Astrocyte of the spinal cord (primary cell): Measurements from ENCODE around the gene GAB2.
A peak's percentile ranks its signal among the peaks of the same experiment; 100 is the strongest.
"Not testable (repeated sequence)": the region's sequence is repeated elsewhere in the genome, so short reads cannot be mapped to it uniquely, and the experiment has no call there.

Experiments
- DNase-seq: peaks from one replicate; pipeline ENCODE4 v3.0.0; 2011; ENCODE audit warnings: low read depth, low spot score
- H3K4me3 ChIP-seq: 2 replicates; pipeline ENCODE4 v1.5.1; 2011; ENCODE audit warnings: low read depth, mild to moderate bottlenecking, low read length, moderate library complexity
- CTCF ChIP-seq: IDR thresholded peaks from 2 replicates; pipeline ENCODE4 v1.5.1; 2012; ENCODE audit warnings: low read depth, mild to moderate bottlenecking, low read length, inconsistent platforms
- in situ Hi-C: cut with HindIII; loops from 2 replicates; pipeline ENCODE4 v1.10.0; 2017; ENCODE audit warnings: low sequenced_read_pairs

Gene GAB2

GRCh38 chr11:78295347-78295746 is 122.3 kb downstream of the GAB2 start:
- no peak overlapping the region for H3K4me3 ChIP-seq
- in situ Hi-C loops = no loop called here
- DNase-seq = no peak
- no peak for TF ChIP-seq CTCF

GRCh38 chr11:78294100-78294499 is 123.5 kb downstream of the GAB2 start:
- in situ Hi-C loops, DNase-seq, H3K4me3 ChIP-seq: not testable (repeated sequence)

GRCh38 chr11:78293536-78293935 is 124.1 kb downstream of the GAB2 start:
- in situ Hi-C loops = no loop called here
- TF ChIP-seq CTCF = no peak
- DNase-seq = no peak

GRCh38 chr11:78292109-78292803 is 125.4 kb downstream of the GAB2 start:
- DNase-seq = no peak
- in situ Hi-C loops = no loop called here
- no peak for TF ChIP-seq CTCF
- H3K4me3 ChIP-seq = no peak overlapping the region

More at GRCh38 chr11:78293536-78293935, 124.1 kb downstream of the GAB2 start:
- no peak overlapping the region for H3K4me3 ChIP-seq

- H3K4me3 ChIP-seq = no peak overlapping the region
- DNase-seq = no peak
- in situ Hi-C loops = no loop called here
Measured at GRCh38 chr11:78291503-78292108, 126.0 kb downstream of the GAB2 start.

GRCh38 chr11:78290293-78291176 is 127.1 kb downstream of the GAB2 start:
- TF ChIP-seq CTCF = no peak
- peak; percentile 19 for DNase-seq
- H3K4me3 ChIP-seq = no peak overlapping the region
- in situ Hi-C loops = no loop called here

More at GRCh38 chr11:78291503-78292108, 126.0 kb downstream of the GAB2 start:
- TF ChIP-seq CTCF = no peak
